Natural killer cell (primary cell): ENCODE measurements around the gene EIF2B4. TPM values are rescaled to one million over a fixed set of nuclear protein-coding genes. Genes with fewer than 3 reads are reported as not detected.

Experiments
- ATAC-seq, 3 donors: fragments of 150-1000 bp in 2 of 3; fragments of 200-7000 bp in 1 of 3; cut with Tn5 transposase; 1 replicate in 1 of 3; 2 replicates in 2 of 3; pipeline ENCODE4 v1.10.0; 2021; ENCODE audit warnings: mild to moderate bottlenecking in 2 of 3, moderate library complexity in 2 of 3
- DNase-seq, 2 donors: peaks; one replicate each; pipeline versions ENCODE4 v3.0.0 to v3.0.0-alpha.2; 2013 to 2021; ENCODE audit warnings: mixed read lengths in 1 of 2
- H3K27ac ChIP-seq: one replicate; pipeline ENCODE4 v1.5.1; 2013; ENCODE audit warnings: mild to moderate bottlenecking, low read length
- H3K27me3 ChIP-seq: one replicate; pipeline ENCODE4 v1.6.1; 2013; ENCODE audit warnings: low read length; ENCODE audit not compliant: control insufficient read depth, insufficient read depth
- H3K36me3 ChIP-seq: one replicate; pipeline ENCODE4 v1.6.1; 2013; ENCODE audit warnings: low read length; ENCODE audit not compliant: control insufficient read depth, insufficient read depth
- H3K4me1 ChIP-seq: one replicate; pipeline ENCODE4 v1.6.1; 2013; ENCODE audit warnings: low read length; ENCODE audit not compliant: control insufficient read depth, insufficient read depth
- H3K4me3 ChIP-seq: one replicate; pipeline ENCODE4 v1.5.1; 2013; ENCODE audit warnings: low read length
- H3K9me3 ChIP-seq: one replicate; pipeline ENCODE4 v1.6.1; 2013; ENCODE audit warnings: low read length; ENCODE audit not compliant: control insufficient read depth, insufficient read depth
- H3K27ac Mint-ChIP-seq, 2 donors: one replicate each; pipeline ENCODE4 v1.8.0; 2022; ENCODE audit warnings: mild to moderate bottlenecking in 2 of 2, mixed read lengths in 2 of 2, moderate library complexity in 1 of 2
- H3K27me3 Mint-ChIP-seq, 2 donors: one replicate each; pipeline ENCODE4 v1.8.0; 2022; ENCODE audit warnings: low read depth in 2 of 2, mixed read lengths in 2 of 2
- H3K36me3 Mint-ChIP-seq: one replicate; pipeline ENCODE4 v1.8.0; 2022; ENCODE audit warnings: mixed read lengths
- H3K4me1 Mint-ChIP-seq, 2 donors: one replicate each; pipeline ENCODE4 v1.8.0; 2022; ENCODE audit warnings: mixed read lengths in 2 of 2
- H3K4me3 Mint-ChIP-seq: one replicate; pipeline ENCODE4 v1.8.0; 2022; ENCODE audit warnings: mild to moderate bottlenecking, moderate library complexity, mixed read lengths
- H3K9me3 Mint-ChIP-seq, 2 donors: one replicate each; pipeline ENCODE4 v1.8.0; 2022; ENCODE audit warnings: mixed read lengths in 2 of 2
- WGBS: methylation state at CpG from one replicate; pipeline ENCODE4 v1.1.7; 2013; ENCODE audit warnings: missing lambda C conversion rate; ENCODE audit not compliant: insufficient coverage; 5-methylcytosine and 5-hydroxymethylcytosine counted together
- intact Hi-C: fragments of 100-400 bp; cut with micrococcal nuclease; formaldehyde crosslinking; loops from one replicate; pipeline ENCODE4 v1.14.2; 2022
- total RNA-seq, 4 donors: library from RNA; stranded (reverse); fragments of 120-200 nt in 1 of 4; gene quantifications; one replicate each; pipeline versions ENCODE4 v1.2.3 to v1.2.4, GENCODE V29; 2013 to 2022
- TF ChIP-seq, protein P1 (sequence below): fragments of 200-600 bp; IDR thresholded peaks from one replicate; pipeline ENCODE4 v1.8.0; 2022; ENCODE audit warnings: antibody characterized with exemption

The EIF2B4 gene
- total RNA-seq, 3 donors from 2014 or later (not counting 1 experiment from before 2014, with no cell fraction given) = 35.0 to 44.5 (median 40.8) TPM

DNA sequence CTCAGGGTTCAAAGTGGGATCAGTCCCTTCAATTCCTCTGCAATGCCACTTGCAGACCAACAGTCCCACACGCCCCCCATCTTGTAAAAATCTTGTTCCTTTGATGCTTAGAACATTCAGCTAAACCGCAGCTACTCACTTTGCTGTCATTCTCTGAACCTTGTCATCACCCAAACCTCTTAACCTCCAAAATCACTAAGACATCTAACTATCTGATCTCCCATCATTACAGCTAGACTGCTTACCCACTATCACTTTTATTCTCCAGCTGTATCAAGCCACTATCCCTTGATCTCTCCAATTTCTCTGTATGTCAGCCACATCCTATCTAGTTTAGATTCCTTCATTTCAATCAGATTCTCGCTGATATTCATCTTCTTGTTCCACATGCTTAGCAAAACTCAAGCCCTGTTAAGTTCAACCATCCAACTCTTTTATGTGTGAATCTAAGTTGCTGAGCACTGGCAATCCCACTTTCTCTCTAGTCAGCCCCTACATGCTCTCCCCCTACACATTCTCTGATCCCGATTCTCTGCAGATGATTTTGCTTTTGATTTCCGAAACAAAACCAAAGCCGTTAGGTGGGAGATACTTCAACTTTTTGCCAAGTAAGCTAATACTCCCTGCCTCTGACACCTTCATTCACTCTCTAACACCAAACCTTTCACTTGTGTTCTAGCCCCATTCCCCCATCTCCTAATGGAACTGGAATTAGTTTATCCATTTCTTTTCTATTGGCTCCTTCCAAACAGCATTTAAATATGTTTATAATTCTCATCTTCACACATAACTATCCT is 18.1 kb downstream of the EIF2B4 start:
- no peaks in the 10 kb centered on the region for H3K9me3 ChIP-seq
- no peaks in the 10 kb centered on the region for H3K36me3 Mint-ChIP-seq
- DNase-seq = peak in 1 of 2 donors; percentile 38
- intact Hi-C loops = no loop called here
- H3K4me1 Mint-ChIP-seq = peaks cover 38 to 45% of the 10 kb centered on the region in 2 donors
- H3K27me3 Mint-ChIP-seq = no peaks in the 10 kb centered on the region
- H3K4me3 ChIP-seq = no peak overlapping the region
- 77% methylated on average over 6 of the region's 6 CpGs for WGBS
- peaks cover 2% of the 10 kb centered on the region for H3K36me3 ChIP-seq
- ATAC-seq = no peak
- H3K9me3 Mint-ChIP-seq = no peaks in the 10 kb centered on the region
- H3K27ac ChIP-seq = no peak overlapping the region
- H3K27me3 ChIP-seq = no peaks in the 10 kb centered on the region
- no peak overlapping the region for H3K4me3 Mint-ChIP-seq
- peak overlapping the region; percentile 9 to 41 for H3K27ac Mint-ChIP-seq
- TF ChIP-seq, protein P1, sequence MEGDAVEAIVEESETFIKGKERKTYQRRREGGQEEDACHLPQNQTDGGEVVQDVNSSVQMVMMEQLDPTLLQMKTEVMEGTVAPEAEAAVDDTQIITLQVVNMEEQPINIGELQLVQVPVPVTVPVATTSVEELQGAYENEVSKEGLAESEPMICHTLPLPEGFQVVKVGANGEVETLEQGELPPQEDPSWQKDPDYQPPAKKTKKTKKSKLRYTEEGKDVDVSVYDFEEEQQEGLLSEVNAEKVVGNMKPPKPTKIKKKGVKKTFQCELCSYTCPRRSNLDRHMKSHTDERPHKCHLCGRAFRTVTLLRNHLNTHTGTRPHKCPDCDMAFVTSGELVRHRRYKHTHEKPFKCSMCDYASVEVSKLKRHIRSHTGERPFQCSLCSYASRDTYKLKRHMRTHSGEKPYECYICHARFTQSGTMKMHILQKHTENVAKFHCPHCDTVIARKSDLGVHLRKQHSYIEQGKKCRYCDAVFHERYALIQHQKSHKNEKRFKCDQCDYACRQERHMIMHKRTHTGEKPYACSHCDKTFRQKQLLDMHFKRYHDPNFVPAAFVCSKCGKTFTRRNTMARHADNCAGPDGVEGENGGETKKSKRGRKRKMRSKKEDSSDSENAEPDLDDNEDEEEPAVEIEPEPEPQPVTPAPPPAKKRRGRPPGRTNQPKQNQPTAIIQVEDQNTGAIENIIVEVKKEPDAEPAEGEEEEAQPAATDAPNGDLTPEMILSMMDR = no peak
- H3K4me1 ChIP-seq = peaks cover 12% of the 10 kb centered on the region

- Mint-ChIP-seq H3K4me3 (no peak overlapping the region), H3K4me1 (peaks cover 25 to 30% of the 10 kb centered on the region in 2 donors), H3K27me3 (no peaks in the 10 kb centered on the region), H3K9me3 (no peaks in the 10 kb centered on the region), H3K27ac (no peak overlapping the region), H3K36me3 (no peaks in the 10 kb centered on the region)
- Histone ChIP-seq H3K4me1 (peaks cover 3% of the 10 kb centered on the region), H3K27ac (no peak overlapping the region), H3K4me3 (no peak overlapping the region), H3K36me3 (peaks cover 2% of the 10 kb centered on the region), H3K27me3 (no peaks in the 10 kb centered on the region), H3K9me3 (no peaks in the 10 kb centered on the region)
- ATAC-seq (no peak), DNase-seq (no peak)
- TF ChIP-seq, protein P1 = no peak
- intact Hi-C loops = no loop called here
- WGBS = 88% methylated on average over 7 of the region's 7 CpGs
These were observed 19.9 kb downstream of the EIF2B4 start for GRCh38 chr2:27350106-27350693.

DNA sequence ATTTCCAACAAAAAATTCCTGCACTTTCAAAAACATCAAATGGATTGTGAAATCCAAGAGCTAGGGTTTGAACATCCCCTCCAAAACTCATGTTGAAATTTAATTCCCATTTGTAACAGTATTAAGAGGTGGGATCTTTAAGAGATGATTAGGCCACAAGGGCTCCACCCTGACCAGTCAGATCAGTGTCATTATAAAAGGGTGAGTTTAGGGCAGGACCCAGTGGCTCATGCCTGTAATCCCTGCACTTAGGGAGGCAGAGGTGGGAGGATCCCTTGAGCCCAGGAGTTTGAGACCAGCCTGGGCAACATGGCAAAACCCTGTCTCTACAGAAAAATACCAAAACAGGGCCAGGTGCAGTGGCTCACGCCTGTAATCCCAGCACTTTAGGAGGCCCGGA is 22.5 kb downstream of the EIF2B4 start:
- WGBS = 98% methylated on average over 2 of the region's 2 CpGs
- Mint-ChIP-seq H3K27me3 (no peaks in the 10 kb centered on the region), H3K27ac (no peak overlapping the region), H3K9me3 (no peaks in the 10 kb centered on the region), H3K4me1 (peaks cover 22 to 23% of the 10 kb centered on the region in 2 donors), H3K36me3 (no peaks in the 10 kb centered on the region), H3K4me3 (no peak overlapping the region)
- Histone ChIP-seq H3K27ac (no peak overlapping the region), H3K4me1 (no peaks in the 10 kb centered on the region), H3K27me3 (no peaks in the 10 kb centered on the region), H3K9me3 (no peaks in the 10 kb centered on the region), H3K4me3 (no peak overlapping the region), H3K36me3 (peaks cover 11% of the 10 kb centered on the region)
- TF ChIP-seq, protein P1 = no peak
- no peak for DNase-seq
- ATAC-seq = no peak
- intact Hi-C loops = no loop called here
